Measurements from ENCODE around the gene BRCA2. TPM values are rescaled to one million over a fixed set of nuclear protein-coding genes. Genes with fewer than 3 reads are reported as not detected.

The BRCA2 gene
- total RNA-seq, 4 donors from 2014 or later, result 0.94 to 3.6 (median 2.4) TPM

- TF ChIP-seq CTCF (IDR thresholded peaks at IDR 0.05; ENCODE audit: low read depth), result no peak
Observed at GRCh38 chr13:32448972-32449371, 133.7 kb downstream of the BRCA2 start.

Small RNA genes lying within 50 kb of the gene (small RNA-seq; reads per million reads assigned to genes)
- not detected for gene RF00190

Other genes with a start within 250 kb of the BRCA2 start
- not detected for gene ZAR1L, start 145 bp upstream of the BRCA2 start, total RNA-seq
- 10 to 100 TPM; 23.1 to 33.1 (median 26.8) TPM for gene N4BP2L1, start 112.6 kb downstream of the BRCA2 start, total RNA-seq
- 100 to 1,000 TPM; 142 to 623 (median 163) TPM for gene N4BP2L2, start 223.3 kb downstream of the BRCA2 start, total RNA-seq